Fibroblast of lung (primary cell): Measurements from ENCODE around the gene CLDN14.

ENCODE experiments used
- CTCF ChIP-seq, 2 donors: IDR thresholded peaks in 1 of 2; conservative IDR thresholded peaks in 1 of 2; 1 replicate in 1 of 2; 2 replicates in 1 of 2; pipeline ENCODE4 v1.5.1; 2011 to 2012; ENCODE audit warnings: low read length in 2 of 2, control low read depth in 1 of 2, inconsistent platforms in 1 of 2, low read depth in 1 of 2, mild to moderate bottlenecking in 1 of 2
- EZH2 ChIP-seq: IDR thresholded peaks from 2 replicates; pipeline ENCODE4 v1.5.1; 2012; ENCODE audit warnings: low read length, control low read depth, mild to moderate bottlenecking; ENCODE audit errors: missing control alignments

- TF ChIP-seq CTCF (conservative IDR thresholded peaks at IDR 0.05 in 1 of 2, IDR thresholded peaks at IDR 0.05 in 1 of 2; ENCODE audit: low read depth in 1 of 2, low read length in 2 of 2) (no peak), EZH2 (no peak)
Measured at GRCh38 chr21:36454706-36455105, 25.2 kb downstream of the CLDN14 start.
